DMS53 (cell line): ENCODE results near the gene MCC.

Experiments
- DNase-seq: peaks from one replicate; lab custom pipeline; 2025; lab: John Stamatoyannopoulos, UW

Gene MCC

GRCh38 chr5:113364466-113364865 is 123.8 kb downstream of the MCC start:
- peak; percentile 14 for DNase-seq

- DNase-seq: no peak
Measured at GRCh38 chr5:113361701-113362100, 126.6 kb downstream of the MCC start.

- no peak for DNase-seq
Measured at GRCh38 chr5:113359419-113359818, 128.8 kb downstream of the MCC start.

- no peak for DNase-seq
Measured at GRCh38 chr5:113358696-113359095, 129.6 kb downstream of the MCC start.

GRCh38 chr5:113357696-113358476 is 130.4 kb downstream of the MCC start:
- DNase-seq: no peak

- DNase-seq: no peak
Measured at GRCh38 chr5:113356487-113356886, 131.8 kb downstream of the MCC start.

- DNase-seq: no peak
Measured at GRCh38 chr5:113354055-113354454, 134.2 kb downstream of the MCC start.

GRCh38 chr5:113347572-113347971 is 140.7 kb downstream of the MCC start:
- DNase-seq: no peak

- DNase-seq: no peak
Measured at GRCh38 chr5:113344973-113345940, 143.0 kb downstream of the MCC start.

GRCh38 chr5:113343343-113343742 is 144.9 kb downstream of the MCC start:
- no peak for DNase-seq

GRCh38 chr5:113340537-113340936 is 147.7 kb downstream of the MCC start:
- peak; percentile 4 for DNase-seq

GRCh38 chr5:113338628-113339027 is 149.6 kb downstream of the MCC start:
- no peak for DNase-seq

- no peak for DNase-seq
Measured at GRCh38 chr5:113337515-113338415, 150.5 kb downstream of the MCC start.

GRCh38 chr5:113336975-113337374 is 151.3 kb downstream of the MCC start:
- peak; percentile 60 for DNase-seq

- DNase-seq: no peak
Measured at GRCh38 chr5:113333411-113333810, 154.8 kb downstream of the MCC start.

- DNase-seq: peak; percentile 66
Measured at GRCh38 chr5:113331209-113331551, 157.1 kb downstream of the MCC start.

GRCh38 chr5:113330533-113331208 is 157.6 kb downstream of the MCC start:
- DNase-seq: peak; percentile 63

GRCh38 chr5:113329981-113330380 is 158.3 kb downstream of the MCC start:
- no peak for DNase-seq

GRCh38 chr5:113325054-113325453 is 163.2 kb downstream of the MCC start:
- DNase-seq: no peak

- DNase-seq: no peak
Measured at GRCh38 chr5:113321276-113321675, 167.0 kb downstream of the MCC start.

GRCh38 chr5:113320273-113320780 is 167.9 kb downstream of the MCC start:
- DNase-seq: no peak
